BLaER1 treated with 17β-estradiol and CSF1 and Interleukin-3, amounts not matched to agents 10 nM and 100 nM (cell line): Measurements from ENCODE around the gene CD244.

Experiments used
- H3K27ac ChIP-seq, 11 experiments: shearing (Covaris generic); formaldehyde crosslinking; 2 replicates each; pipeline ENCODE4 v1.8.1; 2022
- H3K27me3 ChIP-seq, 11 experiments: shearing (Covaris generic); formaldehyde crosslinking; 2 replicates each; pipeline ENCODE4 v1.8.1; 2022
- H3K36me3 ChIP-seq, 11 experiments: shearing (Covaris generic); formaldehyde crosslinking; 2 replicates each; pipeline ENCODE4 v1.8.1; 2022
- H3K4me1 ChIP-seq, 10 experiments: shearing (Covaris generic); formaldehyde crosslinking; 2 replicates each; pipeline ENCODE4 v1.8.1; 2022
- H3K4me2 ChIP-seq, 11 experiments: shearing (Covaris generic); formaldehyde crosslinking; 2 replicates each; pipeline ENCODE4 v1.8.1; 2022
- H3K4me3 ChIP-seq, 10 experiments: shearing (Covaris generic); formaldehyde crosslinking; 2 replicates each; pipeline ENCODE4 v1.8.1; 2022
- H3K9ac ChIP-seq, 11 experiments: shearing (Covaris generic); formaldehyde crosslinking; 2 replicates each; pipeline ENCODE4 v1.8.1; 2022
- H3K9me3 ChIP-seq, 11 experiments: shearing (Covaris generic); formaldehyde crosslinking; replicated peaks in 1 of 11; 2 replicates each; pipeline ENCODE4 v1.8.1; 2022
- H4K20me1 ChIP-seq, 11 experiments: shearing (Covaris generic); formaldehyde crosslinking; 2 replicates each; pipeline ENCODE4 v1.8.1; 2022
- Cebpa-rat ChIP-seq, 11 experiments: shearing (Covaris generic); IDR thresholded peaks; 2 replicates each; pipeline ENCODE4 v1.8.1; 2022

CD244 gene

GRCh38 chr1:160866695-160867260 lies 4.1 kb upstream of the CD244 start:
- H4K20me1 ChIP-seq = no peaks in the 10 kb centered on the region
- no peak overlapping the region for H3K27ac ChIP-seq
- H3K36me3 ChIP-seq = no peaks in the 10 kb centered on the region
- no peak overlapping the region for H3K4me3 ChIP-seq
- no peak overlapping the region for H3K9ac ChIP-seq
- no peak overlapping the region for H3K4me2 ChIP-seq
- H3K4me1 ChIP-seq = peaks cover 28 to 49% (median 31%) of the 10 kb centered on the region in 10 experiments
- H3K27me3 ChIP-seq = no peaks in the 10 kb centered on the region
- no peak for TF ChIP-seq Cebpa-rat (IDR thresholded peaks at IDR 0.05)
- no peaks in the 10 kb centered on the region for H3K9me3 ChIP-seq

- Histone ChIP-seq H3K4me3 (no peak overlapping the region), H3K27me3 (no peaks in the 10 kb centered on the region), H3K9ac (no peak overlapping the region), H4K20me1 (no peaks in the 10 kb centered on the region), H3K9me3 (no peaks in the 10 kb centered on the region), H3K4me2 (no peak overlapping the region), H3K4me1 (peaks cover 35 to 56% (median 38%) of the 10 kb centered on the region in 10 experiments), H3K27ac (no peak overlapping the region), H3K36me3 (no peaks in the 10 kb centered on the region)
- TF ChIP-seq Cebpa-rat (IDR thresholded peaks at IDR 0.05) = no peak
These were observed 3.5 kb upstream of the CD244 start for GRCh38 chr1:160866001-160866694.

DNA sequence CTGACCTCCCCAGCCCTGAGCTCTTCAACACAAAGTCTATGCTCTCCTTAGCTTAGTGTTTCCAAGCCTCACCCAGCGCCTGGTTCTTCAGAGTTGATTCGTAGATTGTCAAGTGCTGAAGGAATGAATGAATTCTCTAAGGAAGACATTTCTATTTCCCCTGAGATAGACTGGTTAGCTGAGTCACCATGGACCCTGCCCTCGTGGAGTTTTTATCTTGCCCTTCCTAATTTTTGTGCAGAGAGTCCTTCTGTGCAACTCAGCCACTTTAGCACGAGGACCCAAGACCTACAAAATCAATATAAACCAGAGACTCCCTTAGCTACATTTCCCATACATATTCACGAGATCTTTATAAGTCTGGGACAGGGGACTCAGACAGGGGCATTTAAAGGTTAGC lies 2.6 kb upstream of the CD244 start:
- Histone ChIP-seq H3K27ac (no peak overlapping the region), H3K4me2 (peak overlapping the region in 2 of 11 experiments; percentile 36 to 90; a peak in 2 of 22 replicates), H3K27me3 (no peaks in the 10 kb centered on the region), H4K20me1 (no peaks in the 10 kb centered on the region), H3K4me3 (no peak overlapping the region), H3K4me1 (peaks cover 36 to 62% (median 40%) of the 10 kb centered on the region in 10 experiments), H3K36me3 (no peaks in the 10 kb centered on the region), H3K9ac (no peak overlapping the region), H3K9me3 (no peaks in the 10 kb centered on the region)
- TF ChIP-seq Cebpa-rat (IDR thresholded peaks at IDR 0.05) = no peak

DNA sequence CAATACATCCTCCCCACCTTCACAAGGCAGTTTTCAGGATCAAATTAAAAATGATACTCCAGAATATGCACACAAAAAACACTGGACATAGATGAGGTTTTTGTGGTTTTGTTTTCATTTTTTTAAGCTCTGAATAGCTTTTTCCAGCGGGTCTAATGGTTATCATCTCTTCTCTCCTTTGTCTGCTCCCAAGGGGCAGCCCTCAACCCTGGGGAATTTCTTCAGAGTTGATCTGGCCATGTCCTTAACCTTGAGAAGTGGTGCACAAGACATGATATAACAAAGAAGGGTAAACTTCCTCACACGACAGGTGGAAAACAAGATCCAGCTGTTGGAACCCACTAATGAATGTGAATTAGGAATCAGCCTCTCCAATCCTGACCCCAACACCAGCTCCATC lies 1.5 kb upstream of the CD244 start:
- H3K27me3 ChIP-seq = no peaks in the 10 kb centered on the region

GRCh38 chr1:160863774-160864131 lies 1.1 kb upstream of the CD244 start:
- TF ChIP-seq Cebpa-rat (IDR thresholded peaks at IDR 0.05) = no peak
- H3K27ac ChIP-seq = peak overlapping the region in 9 of 11 experiments; percentile 41 to 83 (median 63); a peak in 16 of 22 replicates

More for the DNA sequence above, 1.5 kb upstream of the CD244 start:
- no peaks in the 10 kb centered on the region for H3K9me3 ChIP-seq
- no peak for TF ChIP-seq Cebpa-rat (IDR thresholded peaks at IDR 0.05)
- peak overlapping the region in 4 of 11 experiments; percentile 35 to 72 (median 45); a peak in 5 of 22 replicates for H3K9ac ChIP-seq
- H3K4me2 ChIP-seq = peak overlapping the region; percentile 67 to 94 (median 80)
- peaks cover 36 to 70% (median 45%) of the 10 kb centered on the region in 10 experiments for H3K4me1 ChIP-seq
- H3K27ac ChIP-seq = peak overlapping the region in 8 of 11 experiments; percentile 45 to 83 (median 64); a peak in 16 of 22 replicates
- H3K4me3 ChIP-seq = no peak overlapping the region
- H3K36me3 ChIP-seq = no peaks in the 10 kb centered on the region
- H4K20me1 ChIP-seq = no peaks in the 10 kb centered on the region

GRCh38 chr1:160863061-160863773 lies 530 bp upstream of the CD244 start:
- Histone ChIP-seq H3K4me2 (peak overlapping the region; percentile 67 to 94 (median 80)), H3K9ac (peak overlapping the region in 8 of 11 experiments; percentile 19 to 72 (median 42); a peak in 11 of 22 replicates), H3K36me3 (no peaks in the 10 kb centered on the region), H3K4me3 (peak overlapping the region in 3 of 10 experiments; percentile 12 to 47 (median 30); a peak in 5 of 20 replicates), H3K9me3 (no peaks in the 10 kb centered on the region), H4K20me1 (no peaks in the 10 kb centered on the region), H3K27ac (peak overlapping the region in 9 of 11 experiments; percentile 41 to 83 (median 63); a peak in 16 of 22 replicates), H3K27me3 (no peaks in the 10 kb centered on the region), H3K4me1 (peaks cover 36 to 77% (median 52%) of the 10 kb centered on the region in 10 experiments)
- TF ChIP-seq Cebpa-rat (IDR thresholded peaks at IDR 0.05) = no peak

More at GRCh38 chr1:160863774-160864131, 1.1 kb upstream of the CD244 start:
- no peaks in the 10 kb centered on the region for H3K9me3 ChIP-seq
- H3K4me3 ChIP-seq = peak overlapping the region in 3 of 10 experiments; percentile 12 to 47 (median 30); a peak in 3 of 20 replicates
- H3K4me1 ChIP-seq = peaks cover 36 to 74% (median 50%) of the 10 kb centered on the region in 10 experiments
- H3K36me3 ChIP-seq = no peaks in the 10 kb centered on the region
- H3K27me3 ChIP-seq = no peaks in the 10 kb centered on the region
- no peaks in the 10 kb centered on the region for H4K20me1 ChIP-seq
- H3K9ac ChIP-seq = peak overlapping the region in 8 of 11 experiments; percentile 19 to 72 (median 42); a peak in 10 of 22 replicates
- peak overlapping the region; percentile 67 to 94 (median 80) for H3K4me2 ChIP-seq

- H3K4me2 ChIP-seq = peak overlapping the region; percentile 67 to 94 (median 80); a peak in 18 of 22 replicates
- no peaks in the 10 kb centered on the region for H3K27me3 ChIP-seq
- TF ChIP-seq Cebpa-rat (IDR thresholded peaks at IDR 0.05) = no peak
These were observed 1.7 kb downstream of the CD244 start for GRCh38 chr1:160860840-160861505.

DNA sequence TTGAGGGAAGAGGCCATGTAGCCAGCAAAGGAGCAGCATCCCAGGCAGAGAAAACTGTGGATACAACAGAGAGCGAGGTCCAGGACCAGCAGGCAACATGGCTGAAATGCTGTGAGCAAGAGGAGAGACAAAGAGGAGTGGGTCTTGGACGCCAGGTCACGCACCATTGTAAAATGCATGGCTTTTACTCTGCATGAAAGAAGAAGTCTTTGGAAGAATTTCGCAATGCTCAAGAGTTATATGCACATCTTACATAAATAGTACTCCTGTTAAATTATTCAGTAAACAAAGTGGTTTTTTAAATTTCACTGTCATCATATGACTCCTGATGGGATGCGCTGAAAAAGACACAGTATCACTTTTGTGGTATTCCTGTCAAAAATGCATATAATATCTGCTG lies 3.5 kb downstream of the CD244 start:
- H3K36me3 ChIP-seq = no peaks in the 10 kb centered on the region
- H3K27me3 ChIP-seq = no peaks in the 10 kb centered on the region
- no peak overlapping the region for H3K4me3 ChIP-seq
- TF ChIP-seq Cebpa-rat (IDR thresholded peaks at IDR 0.05) = peak in 10 of 11 experiments; percentile 33 to 87 (median 70); a peak in 14 of 22 replicates
- no peak overlapping the region for H3K9ac ChIP-seq
- H4K20me1 ChIP-seq = no peaks in the 10 kb centered on the region
- peak overlapping the region in 7 of 11 experiments; percentile 26 to 78 (median 57); a peak in 12 of 22 replicates for H3K4me2 ChIP-seq
- peak overlapping the region in 1 of 11 experiments; percentile 19; a peak in 1 of 22 replicates for H3K27ac ChIP-seq
- H3K9me3 ChIP-seq = no peaks in the 10 kb centered on the region
- peaks cover 45 to 69% (median 53%) of the 10 kb centered on the region in 10 experiments for H3K4me1 ChIP-seq

More at GRCh38 chr1:160860840-160861505, 1.7 kb downstream of the CD244 start:
- Histone ChIP-seq H3K4me3 (no peak overlapping the region), H3K27ac (no peak overlapping the region), H3K36me3 (no peaks in the 10 kb centered on the region), H3K9ac (no peak overlapping the region), H3K4me1 (peaks cover 37 to 72% (median 52%) of the 10 kb centered on the region in 10 experiments), H3K9me3 (no peaks in the 10 kb centered on the region), H4K20me1 (no peaks in the 10 kb centered on the region)
